ENCODE data around the gene RPTN. TPM values are rescaled to one million over a fixed set of nuclear protein-coding genes. Genes with fewer than 3 reads are reported as not detected.

Gene RPTN
- polyA plus RNA-seq, 6 donors from 2014 or later: not detected

Other genes starting within 250 kb of the RPTN start
- 10 to 100 TPM in 2 of 6 donors, 1 to 10 TPM in 4; 6.6 to 11.9 (median 8.1) TPM for gene THEM4, start 249.7 kb downstream of the RPTN start, polyA plus RNA-seq (ENCODE audit: low read depth in 6 of 6)
- gene S100A10, start 165.4 kb downstream of the RPTN start, polyA plus RNA-seq (ENCODE audit: low read depth in 6 of 6): 100 to 1,000 TPM; 115 to 209 (median 180) TPM
- 10 to 100 TPM; 22.1 to 54.6 (median 27.8) TPM for gene S100A11, start 122.2 kb downstream of the RPTN start, polyA plus RNA-seq (ENCODE audit: low read depth in 6 of 6)
- gene TCHHL1, start 70.2 kb downstream of the RPTN start, polyA plus RNA-seq (ENCODE audit: low read depth in 6 of 6): not detected
- gene TCHH, start 43.8 kb downstream of the RPTN start, polyA plus RNA-seq (ENCODE audit: low read depth in 6 of 6): not detected
- not detected for gene HRNR, start 65.0 kb upstream of the RPTN start, polyA plus RNA-seq (ENCODE audit: low read depth in 6 of 6)
- gene FLG, start 166.0 kb upstream of the RPTN start, polyA plus RNA-seq (ENCODE audit: low read depth in 6 of 6): not detected
- under 1 TPM in 1 of 6 donors, not detected in 5; 0.18 TPM for gene FLG2, start 200.8 kb upstream of the RPTN start, polyA plus RNA-seq (ENCODE audit: low read depth in 6 of 6)

Measured in naive B cell (primary cell).